Common myeloid progenitor, CD34-positive (primary cell): Measurements from ENCODE around the gene ZNF19.

Source experiments
- CTCF ChIA-PET: fragments of 350-600 bp; sonication (Branson Sonifier 250); formaldehyde crosslinking; loops from one replicate; lab custom pipeline; 2021; ENCODE audit warnings: antibody characterized with exemption; lab: Charles Lee
- POLR2A ChIA-PET: fragments of 350-600 bp; sonication (Branson Sonifier 250); formaldehyde crosslinking; loops from one replicate; lab custom pipeline; 2021; ENCODE audit warnings: antibody characterized with exemption; lab: Charles Lee
- DNase-seq, 3 donors: peaks; one replicate each; pipeline versions ENCODE4 v3.0.0 to v3.0.0-alpha.2; 2013
- H3K27ac ChIP-seq, 2 experiments: 1 replicate in 1 of 2; 2 replicates in 1 of 2; pipeline ENCODE4 v1.7.0; 2013; ENCODE audit warnings: inconsistent platforms in 2 of 2, low read length in 2 of 2, mild to moderate bottlenecking in 2 of 2, low read depth in 1 of 2, moderate library complexity in 1 of 2; ENCODE audit not compliant: severe bottlenecking in 2 of 2, insufficient read depth in 1 of 2, poor library complexity in 1 of 2
- H3K27me3 ChIP-seq, 5 experiments: replicated peaks in 2 of 5; 1 replicate in 3 of 5; 2 replicates in 2 of 5; pipeline versions ENCODE4 v1.6.1 to v1.7.0; 2013; ENCODE audit warnings: low read length in 4 of 5, mild to moderate bottlenecking in 2 of 5, moderate library complexity in 2 of 5, inconsistent platforms in 1 of 5; ENCODE audit not compliant: insufficient read depth in 5 of 5, control insufficient read depth in 4 of 5
- H3K36me3 ChIP-seq, 4 experiments: 1 replicate in 2 of 4; 2 replicates in 2 of 4; pipeline versions ENCODE4 v1.6.1 to v1.7.0; 2013; ENCODE audit warnings: low read length in 3 of 4, control low read depth in 1 of 4, mild to moderate bottlenecking in 1 of 4; ENCODE audit not compliant: control insufficient read depth in 4 of 4, insufficient read depth in 4 of 4
- H3K4me1 ChIP-seq, 4 experiments: 1 replicate in 3 of 4; 2 replicates in 1 of 4; pipeline versions ENCODE4 v1.6.1 to v1.7.1; 2013; ENCODE audit warnings: low read length in 3 of 4, mild to moderate bottlenecking in 3 of 4, control low read depth in 1 of 4, inconsistent platforms in 1 of 4, moderate library complexity in 1 of 4; ENCODE audit not compliant: control insufficient read depth in 4 of 4, insufficient read depth in 4 of 4; ENCODE audit errors: control extremely low read depth in 1 of 4
- H3K4me3 ChIP-seq, 7 experiments: 1 replicate in 4 of 7; 2 replicates in 3 of 7; pipeline versions ENCODE4 v1.5.1 to v1.7.0; 2013; ENCODE audit warnings: mild to moderate bottlenecking in 7 of 7, low read length in 6 of 7, moderate library complexity in 6 of 7, inconsistent platforms in 2 of 7, low read depth in 2 of 7, control low read depth in 1 of 7; ENCODE audit not compliant: insufficient read depth in 4 of 7, control insufficient read depth in 1 of 7; ENCODE audit errors: extremely low read depth in 1 of 7
- H3K9me3 ChIP-seq, 5 experiments: 1 replicate in 4 of 5; 2 replicates in 1 of 5; pipeline versions ENCODE4 v1.6.1 to v1.7.1; 2013; ENCODE audit warnings: low read length in 4 of 5, mild to moderate bottlenecking in 2 of 5, inconsistent platforms in 1 of 5, low read depth in 1 of 5, moderate library complexity in 1 of 5; ENCODE audit not compliant: control insufficient read depth in 4 of 5, insufficient read depth in 2 of 5; ENCODE audit errors: control extremely low read depth in 1 of 5
- WGBS: methylation state at CpG from one replicate; pipeline ENCODE4 v1.1.5; 2013; ENCODE audit not compliant: insufficient coverage; 5-methylcytosine and 5-hydroxymethylcytosine counted together

The ZNF19 gene

DNA sequence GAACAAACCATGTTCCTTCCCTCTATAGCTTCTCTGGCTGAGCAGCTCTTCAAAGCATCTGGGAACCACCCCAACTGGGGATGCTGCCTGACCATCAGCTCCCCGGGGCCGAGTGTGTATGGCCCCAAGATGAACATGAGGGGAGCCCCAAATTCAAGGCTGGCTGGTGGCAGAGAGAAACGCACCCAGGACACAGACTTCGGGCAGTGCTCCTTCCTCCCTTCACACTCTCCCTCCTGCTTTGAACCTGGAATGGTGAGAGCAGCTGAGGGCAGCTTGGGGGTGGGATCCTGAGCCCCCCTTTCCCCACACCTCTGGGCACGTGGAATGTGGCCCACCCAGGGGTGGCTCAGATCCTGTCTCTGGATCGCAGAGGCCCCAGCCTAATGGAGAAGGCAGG lies 64.5 kb downstream of the ZNF19 start:
- ChIA-PET CTCF (interaction anchor here (0.6 to 0.9 kb wide), 2 partner anchors 9 to 14 kb away, joined by 3 read pairs; no protein-coding TSS in a partner anchor), POLR2A (no interaction called here)
- peaks cover 0 to 9% (median 3%) of the 10 kb centered on the region in 5 experiments for H3K9me3 ChIP-seq
- WGBS = no CpG with 5 or more reads among the region's 6 CpGs
- no peak overlapping the region for H3K4me3 ChIP-seq
- peaks cover 0 to 73% (median 17%) of the 10 kb centered on the region in 5 experiments for H3K27me3 ChIP-seq
- H3K4me1 ChIP-seq = peaks cover 0 to 6% (median 2%) of the 10 kb centered on the region in 4 experiments
- H3K27ac ChIP-seq = no peak overlapping the region
- H3K36me3 ChIP-seq = no peaks in the 10 kb centered on the region
- DNase-seq = no peak

DNA sequence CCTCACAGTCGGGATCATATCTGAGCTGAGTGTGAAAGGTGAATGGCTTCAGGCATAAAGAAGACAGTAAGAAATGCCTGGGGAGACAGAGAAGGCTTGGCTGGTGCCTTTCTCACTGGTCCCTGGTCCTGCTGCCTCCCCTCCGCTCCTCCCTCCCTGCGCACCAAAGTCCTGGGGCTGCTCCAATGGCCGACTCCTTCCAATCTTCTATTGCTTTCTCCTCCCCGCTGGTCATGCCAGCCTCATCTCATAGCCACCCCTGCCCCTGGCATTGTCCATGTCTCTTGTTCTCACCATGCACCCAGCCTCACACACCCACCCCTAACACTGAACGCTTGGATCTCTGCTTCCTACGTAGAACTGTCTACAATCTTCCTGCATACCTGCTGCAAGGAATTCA lies 65.3 kb downstream of the ZNF19 start:
- 81% methylated on average over 7 of the region's 7 CpGs for WGBS
- H3K27me3 ChIP-seq = peaks cover 0 to 66% (median 17%) of the 10 kb centered on the region in 5 experiments
- peaks cover 0 to 6% (median 2%) of the 10 kb centered on the region in 4 experiments for H3K4me1 ChIP-seq
- H3K27ac ChIP-seq = no peak overlapping the region
- CTCF ChIA-PET = interaction anchor here (0.9 kb wide), 1 partner anchor 8 kb away, joined by 3 read pairs; no protein-coding TSS in a partner anchor
- H3K4me3 ChIP-seq = no peak overlapping the region
- no peak for DNase-seq
- H3K36me3 ChIP-seq = no peaks in the 10 kb centered on the region
- POLR2A ChIA-PET = no interaction called here
- H3K9me3 ChIP-seq = peaks cover 0 to 6% (median 3%) of the 10 kb centered on the region in 5 experiments
